Cardiac muscle cell (in vitro differentiated cells and primary cell): ENCODE results near the gene ACP1. TPM values are rescaled to one million over a fixed set of nuclear protein-coding genes. Genes with fewer than 3 reads are reported as not detected.
A peak's percentile ranks its signal among the peaks of the same experiment; 100 is the strongest.

Source experiments
- DNase-seq, 2 donors: peaks; one replicate each; pipeline versions ENCODE4 v3.0.0 to v3.0.0-alpha.2; 2010 to 2017; ENCODE audit warnings: low read depth in 1 of 2, low spot score in 1 of 2
- H3K27ac ChIP-seq: fragments of 200-600 bp; sonication (generic); 2 replicates; pipeline ENCODE4 v1.5.1; 2016
- H3K27me3 ChIP-seq: fragments of 200-600 bp; sonication (generic); 2 replicates; pipeline ENCODE4 v1.6.0; 2016; ENCODE audit warnings: control low read depth
- H3K36me3 ChIP-seq: fragments of 200-600 bp; sonication (generic); 2 replicates; pipeline ENCODE4 v1.5.1; 2016; ENCODE audit warnings: control low read depth
- H3K4me1 ChIP-seq: fragments of 200-600 bp; sonication (generic); 2 replicates; pipeline ENCODE4 v1.8.1; 2017; ENCODE audit warnings: low read depth, mild to moderate bottlenecking, mixed run types
- H3K4me3 ChIP-seq: fragments of 200-600 bp; sonication (generic); 2 replicates; pipeline ENCODE4 v1.5.1; 2016; ENCODE audit warnings: mild to moderate bottlenecking
- H3K9me3 ChIP-seq: fragments of 200-600 bp; sonication (generic); 2 replicates; pipeline ENCODE4 v1.5.1; 2017; ENCODE audit warnings: low read depth, mild to moderate bottlenecking, control low read depth
- polyA plus RNA-seq: library from polyadenylated mRNA; unstranded; fragments of >200 nt; fragmentation: Nextera tagmentation; extraction: Ambion mirVana; gene quantifications from 2 replicates; pipeline ENCODE4 v1.2.1, GENCODE V29; 2016
- total RNA-seq: library from RNA; depleted of rRNA; stranded (reverse); fragments of >200 nt; gene quantifications from 2 replicates; pipeline ENCODE4 v1.2.3, GENCODE V29; 2016
- TF ChIP-seq, protein P1 (sequence below): IDR thresholded peaks from 2 replicates; pipeline ENCODE4 v1.5.1; 2012; ENCODE audit warnings: low read depth, mild to moderate bottlenecking, low read length

ACP1 gene
- total and polyA plus RNA-seq, 2 experiments from 2014 or later = 92.8 to 216 TPM

DNA sequence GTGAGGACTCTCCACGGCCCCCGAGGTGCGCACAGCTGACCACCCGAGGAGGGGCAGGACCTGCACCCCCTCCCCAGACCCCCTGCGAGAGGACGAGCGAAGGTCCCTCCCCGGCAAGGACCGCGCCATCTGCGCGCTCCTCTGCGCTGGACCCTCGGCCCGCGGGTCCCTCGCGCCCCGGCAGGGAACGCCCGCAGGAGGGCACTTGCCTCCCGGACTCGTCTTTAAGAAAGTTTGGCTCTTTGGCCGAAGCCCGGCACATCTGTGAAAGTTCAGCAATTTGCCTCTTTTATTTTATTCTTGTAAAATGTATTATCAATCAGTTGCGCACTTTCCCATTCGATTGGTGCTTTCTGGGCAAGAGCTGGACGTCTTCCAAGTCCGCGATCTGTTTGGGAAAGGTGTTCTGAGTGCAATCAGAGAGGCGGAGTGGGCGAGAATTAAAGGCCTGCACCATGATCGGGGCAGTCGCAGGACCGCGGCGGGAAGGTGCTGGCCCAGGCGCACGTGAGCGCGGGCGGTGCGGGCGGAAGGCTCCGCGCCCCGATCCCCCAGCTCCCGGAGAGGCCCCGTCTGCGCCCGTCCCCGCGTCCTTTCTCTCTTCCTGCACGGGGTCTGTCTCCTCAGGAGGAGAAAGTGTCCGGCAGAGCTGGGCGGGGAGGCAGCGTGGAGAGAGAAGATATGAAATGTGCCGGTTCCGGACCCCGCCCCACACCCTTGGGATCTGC lies 24.8 kb downstream of the ACP1 start:
- Histone ChIP-seq H3K27me3 (peaks cover 84% of the 10 kb centered on the region), H3K4me1 (peaks cover 7% of the 10 kb centered on the region)
- DNase-seq = peak; percentile 9 to 25

DNA sequence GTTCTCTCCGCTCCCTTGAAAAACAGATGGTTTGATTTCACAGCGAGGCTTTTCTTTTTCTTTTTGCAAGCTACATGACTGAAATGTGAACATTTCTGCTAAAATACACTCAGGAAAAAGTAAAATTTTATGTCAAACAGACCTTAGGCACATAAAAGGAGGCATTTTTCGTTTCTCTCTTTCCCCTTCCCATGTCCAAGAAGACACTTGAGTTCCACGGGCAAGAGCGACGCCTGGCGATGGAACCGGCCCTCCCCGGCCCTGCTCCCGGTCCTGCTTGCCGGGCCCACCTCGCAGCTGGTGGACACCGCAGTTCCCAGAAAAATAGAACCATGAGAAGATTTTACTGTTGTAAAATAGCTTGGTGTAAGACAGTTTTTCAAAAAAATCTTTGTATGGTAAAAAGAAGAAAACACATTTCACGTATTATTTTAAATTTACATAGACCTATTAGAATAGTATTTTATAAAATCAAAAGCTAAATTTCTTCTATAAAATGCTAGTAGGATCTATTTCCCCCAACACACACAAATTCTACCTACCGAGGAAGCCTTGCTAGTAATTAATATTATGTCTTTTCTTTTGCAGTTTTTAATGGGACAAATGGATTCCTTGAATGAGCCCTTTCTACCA lies 25.5 kb downstream of the ACP1 start:
- TF ChIP-seq, protein P1, sequence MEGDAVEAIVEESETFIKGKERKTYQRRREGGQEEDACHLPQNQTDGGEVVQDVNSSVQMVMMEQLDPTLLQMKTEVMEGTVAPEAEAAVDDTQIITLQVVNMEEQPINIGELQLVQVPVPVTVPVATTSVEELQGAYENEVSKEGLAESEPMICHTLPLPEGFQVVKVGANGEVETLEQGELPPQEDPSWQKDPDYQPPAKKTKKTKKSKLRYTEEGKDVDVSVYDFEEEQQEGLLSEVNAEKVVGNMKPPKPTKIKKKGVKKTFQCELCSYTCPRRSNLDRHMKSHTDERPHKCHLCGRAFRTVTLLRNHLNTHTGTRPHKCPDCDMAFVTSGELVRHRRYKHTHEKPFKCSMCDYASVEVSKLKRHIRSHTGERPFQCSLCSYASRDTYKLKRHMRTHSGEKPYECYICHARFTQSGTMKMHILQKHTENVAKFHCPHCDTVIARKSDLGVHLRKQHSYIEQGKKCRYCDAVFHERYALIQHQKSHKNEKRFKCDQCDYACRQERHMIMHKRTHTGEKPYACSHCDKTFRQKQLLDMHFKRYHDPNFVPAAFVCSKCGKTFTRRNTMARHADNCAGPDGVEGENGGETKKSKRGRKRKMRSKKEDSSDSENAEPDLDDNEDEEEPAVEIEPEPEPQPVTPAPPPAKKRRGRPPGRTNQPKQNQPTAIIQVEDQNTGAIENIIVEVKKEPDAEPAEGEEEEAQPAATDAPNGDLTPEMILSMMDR = peak; percentile 91
- H3K4me3 ChIP-seq = peak overlapping the region; percentile 25
- H3K27ac ChIP-seq = no peak overlapping the region
- H3K4me1 ChIP-seq = peaks cover 7% of the 10 kb centered on the region
- H3K36me3 ChIP-seq = no peaks in the 10 kb centered on the region
- no peaks in the 10 kb centered on the region for H3K9me3 ChIP-seq
- H3K27me3 ChIP-seq = peaks cover 80% of the 10 kb centered on the region
- peak; percentile 79 to 83 for DNase-seq

More for the DNA sequence above, 24.8 kb downstream of the ACP1 start:
- H3K4me3 ChIP-seq = peak overlapping the region; percentile 25
- TF ChIP-seq, protein P1 = no peak
- no peaks in the 10 kb centered on the region for H3K36me3 ChIP-seq
- no peaks in the 10 kb centered on the region for H3K9me3 ChIP-seq
- no peak overlapping the region for H3K27ac ChIP-seq

DNA sequence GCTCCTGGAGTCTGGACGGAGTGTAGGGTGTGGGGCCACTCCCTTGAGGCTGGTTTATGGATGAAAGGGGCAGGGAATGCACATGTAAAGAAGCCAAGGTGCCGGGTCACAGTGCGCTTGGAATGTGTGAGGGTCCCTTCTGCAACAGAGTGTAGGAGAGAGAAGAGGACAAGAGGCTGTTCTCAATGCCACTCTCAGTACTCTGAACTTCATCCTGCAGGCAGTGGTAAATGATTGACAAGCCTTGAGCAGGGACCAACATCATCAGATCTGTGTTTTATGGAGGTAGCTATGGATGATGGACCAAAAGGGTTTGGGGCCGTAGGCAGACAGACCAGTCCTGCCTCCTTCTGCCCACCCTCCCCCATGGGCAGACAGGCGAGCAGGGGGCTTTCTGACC lies 30.3 kb downstream of the ACP1 start:
- H3K4me3 ChIP-seq = no peak overlapping the region
- no peaks in the 10 kb centered on the region for H3K36me3 ChIP-seq
- DNase-seq = no peak
- H3K27ac ChIP-seq = no peak overlapping the region
- TF ChIP-seq, protein P1 = no peak
- H3K4me1 ChIP-seq = no peaks in the 10 kb centered on the region
- peaks cover 54% of the 10 kb centered on the region for H3K27me3 ChIP-seq
- no peaks in the 10 kb centered on the region for H3K9me3 ChIP-seq

DNA sequence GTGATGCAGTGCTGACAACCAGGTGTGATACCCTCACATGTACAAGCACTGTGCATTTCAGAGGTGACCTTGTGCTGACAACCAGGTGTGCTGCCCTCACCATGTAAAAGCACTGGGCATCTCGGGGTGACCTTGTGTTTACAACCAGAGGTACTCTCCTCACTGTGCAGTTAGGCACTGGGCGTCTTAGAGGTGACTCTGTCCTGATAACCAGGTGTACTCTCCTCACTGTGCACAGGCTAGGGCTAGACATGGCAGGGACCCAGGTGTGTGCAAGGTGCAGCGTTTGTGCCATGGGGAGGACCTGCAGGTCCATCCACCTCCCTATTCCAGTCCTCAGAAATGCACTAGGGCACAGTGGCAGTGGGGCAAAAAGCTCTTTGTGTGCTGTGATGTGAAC lies 31.6 kb downstream of the ACP1 start:
- H3K9me3 ChIP-seq = no peaks in the 10 kb centered on the region
- DNase-seq = no peak
- H3K4me3 ChIP-seq = no peak overlapping the region
- H3K27ac ChIP-seq = no peak overlapping the region
- H3K36me3 ChIP-seq = no peaks in the 10 kb centered on the region
- TF ChIP-seq, protein P1 = no peak
- no peaks in the 10 kb centered on the region for H3K4me1 ChIP-seq
- peaks cover 42% of the 10 kb centered on the region for H3K27me3 ChIP-seq

DNA sequence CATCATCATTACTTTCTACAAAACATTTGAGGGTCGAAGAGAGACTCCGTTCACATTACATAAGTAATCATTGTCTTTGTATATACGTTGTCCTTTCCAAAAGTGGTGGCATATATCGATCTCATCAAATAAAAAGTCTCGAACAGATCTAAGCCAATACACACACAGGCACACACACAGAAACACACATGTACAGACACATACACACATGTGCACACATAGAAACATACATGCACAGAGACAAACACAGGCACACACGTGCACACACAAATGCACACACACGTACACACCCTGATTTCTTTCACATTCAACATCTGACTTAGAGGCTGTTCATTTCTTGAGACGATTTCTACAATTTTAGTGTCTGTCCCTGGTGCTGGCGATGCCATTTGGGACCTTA lies 40.6 kb downstream of the ACP1 start:
- Histone ChIP-seq H3K4me3 (no peak overlapping the region), H3K4me1 (no peaks in the 10 kb centered on the region), H3K9me3 (no peaks in the 10 kb centered on the region), H3K36me3 (no peaks in the 10 kb centered on the region), H3K27ac (no peak overlapping the region), H3K27me3 (no peaks in the 10 kb centered on the region)
- DNase-seq = no peak
- TF ChIP-seq, protein P1 = no peak
